Type B pancreatic cell (in vitro differentiated cells): ENCODE results near the gene STK17A. TPM values are rescaled to one million over a fixed set of nuclear protein-coding genes. Genes with fewer than 3 reads are reported as not detected.

Source experiments
- DNase-seq: peaks from one replicate; pipeline ENCODE4 v3.0.0; 2021; ENCODE audit warnings: mixed read lengths; ENCODE audit not compliant: unreplicated experiment; ENCODE audit errors: extremely low spot score
- H3K27ac Mint-ChIP-seq: 2 replicates; pipeline ENCODE4 v1.8.0; 2021; ENCODE audit warnings: mild to moderate bottlenecking, mixed read lengths
- H3K27me3 Mint-ChIP-seq: 2 replicates; pipeline ENCODE4 v1.8.0; 2021; ENCODE audit warnings: mixed read lengths
- H3K36me3 Mint-ChIP-seq: 2 replicates; pipeline ENCODE4 v1.8.0; 2021; ENCODE audit warnings: mixed read lengths
- H3K4me1 Mint-ChIP-seq: one replicate; pipeline ENCODE4 v1.8.0; 2021; ENCODE audit warnings: mixed read lengths; ENCODE audit not compliant: unreplicated experiment
- H3K4me3 Mint-ChIP-seq: 2 replicates; pipeline ENCODE4 v1.8.0; 2021; ENCODE audit warnings: mild to moderate bottlenecking, mixed read lengths
- H3K9me3 Mint-ChIP-seq: 2 replicates; pipeline ENCODE4 v1.8.0; 2021; ENCODE audit warnings: mixed read lengths
- total RNA-seq: library from RNA; stranded (reverse); gene quantifications from 2 replicates; pipeline ENCODE4 v1.2.1, GENCODE V29; 2021; ENCODE audit warnings: low replicate concordance
- TF ChIP-seq, protein P1 (sequence below): fragments of 200-600 bp; sonication (generic); conservative IDR thresholded peaks from 2 replicates; pipeline ENCODE4 v1.5.0; 2021; ENCODE audit warnings: antibody characterized with exemption, mild to moderate bottlenecking

The STK17A gene
- total RNA-seq, 1 donor from 2014 or later, result 11.0 TPM

DNA sequence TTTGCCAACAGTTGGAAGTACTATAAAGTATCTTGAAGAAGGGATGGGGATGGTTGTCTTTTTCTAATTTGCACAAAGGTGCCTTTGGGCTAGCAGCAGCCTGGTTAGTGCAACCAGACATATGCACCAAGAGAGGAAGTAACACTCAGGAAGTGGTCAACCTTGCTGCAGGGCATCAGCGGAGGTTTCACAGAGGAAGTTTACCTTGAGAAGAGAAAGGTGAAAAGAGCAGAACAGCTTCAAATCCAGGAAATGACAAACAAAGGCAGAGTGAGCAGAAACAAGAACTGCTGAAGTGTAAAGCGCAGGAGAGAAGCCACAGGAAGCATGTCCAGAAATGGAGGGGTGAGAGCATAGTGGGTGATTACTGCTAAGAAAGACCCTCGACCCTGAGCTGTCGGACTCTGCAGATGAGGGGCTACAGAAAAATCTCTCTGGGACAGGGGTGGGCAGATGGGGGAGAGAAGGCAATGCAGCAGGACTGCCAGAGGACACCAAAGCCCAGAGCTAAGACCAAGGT, 66.9 kb downstream of the STK17A start:
- Mint-ChIP-seq H3K4me3 (no peak overlapping the region), H3K27ac (no peak overlapping the region), H3K36me3 (peaks cover 39% of the 10 kb centered on the region), H3K27me3 (no peaks in the 10 kb centered on the region), H3K4me1 (peaks cover 30% of the 10 kb centered on the region), H3K9me3 (no peaks in the 10 kb centered on the region)
- TF ChIP-seq, protein P1, sequence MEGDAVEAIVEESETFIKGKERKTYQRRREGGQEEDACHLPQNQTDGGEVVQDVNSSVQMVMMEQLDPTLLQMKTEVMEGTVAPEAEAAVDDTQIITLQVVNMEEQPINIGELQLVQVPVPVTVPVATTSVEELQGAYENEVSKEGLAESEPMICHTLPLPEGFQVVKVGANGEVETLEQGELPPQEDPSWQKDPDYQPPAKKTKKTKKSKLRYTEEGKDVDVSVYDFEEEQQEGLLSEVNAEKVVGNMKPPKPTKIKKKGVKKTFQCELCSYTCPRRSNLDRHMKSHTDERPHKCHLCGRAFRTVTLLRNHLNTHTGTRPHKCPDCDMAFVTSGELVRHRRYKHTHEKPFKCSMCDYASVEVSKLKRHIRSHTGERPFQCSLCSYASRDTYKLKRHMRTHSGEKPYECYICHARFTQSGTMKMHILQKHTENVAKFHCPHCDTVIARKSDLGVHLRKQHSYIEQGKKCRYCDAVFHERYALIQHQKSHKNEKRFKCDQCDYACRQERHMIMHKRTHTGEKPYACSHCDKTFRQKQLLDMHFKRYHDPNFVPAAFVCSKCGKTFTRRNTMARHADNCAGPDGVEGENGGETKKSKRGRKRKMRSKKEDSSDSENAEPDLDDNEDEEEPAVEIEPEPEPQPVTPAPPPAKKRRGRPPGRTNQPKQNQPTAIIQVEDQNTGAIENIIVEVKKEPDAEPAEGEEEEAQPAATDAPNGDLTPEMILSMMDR, result no peak
- DNase-seq, result no peak

DNA sequence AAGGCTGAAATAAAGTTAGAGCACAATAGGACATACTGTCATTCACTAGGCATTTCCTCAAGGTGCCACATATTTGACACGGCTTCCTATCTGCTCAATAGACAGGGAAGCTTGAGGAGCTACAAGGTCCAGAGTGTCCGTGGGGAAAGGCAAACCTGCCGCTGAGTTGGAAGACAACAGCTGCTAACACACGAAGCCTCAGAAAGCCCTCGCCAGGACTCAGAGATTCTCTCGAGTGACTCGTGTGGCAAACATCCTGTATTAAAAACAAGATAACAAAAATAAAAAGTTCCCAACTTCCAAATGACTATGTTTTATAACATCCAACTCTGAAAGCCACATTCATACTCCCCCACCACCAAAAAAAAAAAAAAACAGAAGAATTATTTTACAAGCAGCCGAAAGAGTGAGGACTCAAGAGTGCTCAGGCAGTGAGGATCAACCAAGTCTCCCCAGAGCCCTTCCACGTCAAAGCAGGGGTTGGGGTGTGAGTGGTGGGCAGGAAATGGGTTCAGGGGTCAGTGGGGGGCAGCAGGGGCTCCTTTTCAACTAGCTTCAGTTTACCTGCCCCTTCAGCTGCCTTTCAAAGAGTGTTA, 67.6 kb downstream of the STK17A start:
- no peak for DNase-seq
- Mint-ChIP-seq H3K4me3 (no peak overlapping the region), H3K9me3 (no peaks in the 10 kb centered on the region), H3K36me3 (peaks cover 36% of the 10 kb centered on the region), H3K4me1 (peaks cover 30% of the 10 kb centered on the region), H3K27me3 (no peaks in the 10 kb centered on the region), H3K27ac (no peak overlapping the region)
- TF ChIP-seq, protein P1, result no peak

GRCh38 chr7:43652364-43652763, 69.5 kb downstream of the STK17A start:
- H3K27me3 Mint-ChIP-seq, result no peaks in the 10 kb centered on the region
- peaks cover 32% of the 10 kb centered on the region for H3K36me3 Mint-ChIP-seq
- H3K4me1 Mint-ChIP-seq, result peaks cover 24% of the 10 kb centered on the region
- no peaks in the 10 kb centered on the region for H3K9me3 Mint-ChIP-seq
- H3K4me3 Mint-ChIP-seq, result no peak overlapping the region
- no peak for DNase-seq
- H3K27ac Mint-ChIP-seq, result no peak overlapping the region
- TF ChIP-seq, protein P1, result no peak

- DNase-seq, result no peak
- TF ChIP-seq, protein P1, result no peak
- Mint-ChIP-seq H3K4me3 (no peak overlapping the region), H3K36me3 (peaks cover 32% of the 10 kb centered on the region), H3K27me3 (no peaks in the 10 kb centered on the region), H3K9me3 (no peaks in the 10 kb centered on the region), H3K4me1 (peaks cover 15% of the 10 kb centered on the region), H3K27ac (no peak overlapping the region)
Observed at GRCh38 chr7:43653466-43653865, 70.6 kb downstream of the STK17A start.

GRCh38 chr7:43653891-43654504, 71.1 kb downstream of the STK17A start:
- H3K27me3 Mint-ChIP-seq, result no peaks in the 10 kb centered on the region
- DNase-seq, result no peak

More at GRCh38 chr7:43653891-43654504, 71.1 kb downstream of the STK17A start:
- H3K4me3 Mint-ChIP-seq, result no peak overlapping the region
- TF ChIP-seq, protein P1, result no peak
- H3K4me1 Mint-ChIP-seq, result peaks cover 20% of the 10 kb centered on the region
- H3K9me3 Mint-ChIP-seq, result no peaks in the 10 kb centered on the region
- H3K36me3 Mint-ChIP-seq, result peaks cover 34% of the 10 kb centered on the region
- H3K27ac Mint-ChIP-seq, result no peak overlapping the region
